UCSD-AML1 (cell line): ENCODE measurements around the gene CMPK2.

Experiments
- DNase-seq: peaks from one replicate; lab custom pipeline; 2025; ENCODE audit not compliant: unreplicated experiment; lab: John Stamatoyannopoulos, UW

CMPK2 gene

GRCh38 chr2:6812857-6813530 lies 52.7 kb downstream of the CMPK2 start:
- DNase-seq: no peak

DNA sequence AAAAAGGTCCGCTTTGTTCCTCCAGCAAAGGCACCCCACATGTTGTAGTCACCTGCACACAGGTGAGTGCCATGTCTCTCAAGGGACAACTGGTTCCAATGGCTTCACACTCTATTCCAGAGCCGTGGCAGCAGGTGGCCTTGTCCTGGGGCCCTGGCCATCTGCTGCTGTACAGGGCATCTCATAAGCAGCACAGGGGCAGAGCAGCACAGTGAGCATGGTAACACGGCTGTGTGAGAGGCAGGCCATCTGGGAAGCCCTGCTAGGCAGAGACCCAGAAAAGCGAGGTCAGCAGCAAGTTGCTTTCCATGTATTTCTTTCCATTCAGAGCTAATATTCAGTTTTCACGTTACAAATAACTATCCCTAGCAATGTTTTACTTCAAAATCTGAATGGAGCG lies 54.7 kb downstream of the CMPK2 start:
- no peak for DNase-seq

DNA sequence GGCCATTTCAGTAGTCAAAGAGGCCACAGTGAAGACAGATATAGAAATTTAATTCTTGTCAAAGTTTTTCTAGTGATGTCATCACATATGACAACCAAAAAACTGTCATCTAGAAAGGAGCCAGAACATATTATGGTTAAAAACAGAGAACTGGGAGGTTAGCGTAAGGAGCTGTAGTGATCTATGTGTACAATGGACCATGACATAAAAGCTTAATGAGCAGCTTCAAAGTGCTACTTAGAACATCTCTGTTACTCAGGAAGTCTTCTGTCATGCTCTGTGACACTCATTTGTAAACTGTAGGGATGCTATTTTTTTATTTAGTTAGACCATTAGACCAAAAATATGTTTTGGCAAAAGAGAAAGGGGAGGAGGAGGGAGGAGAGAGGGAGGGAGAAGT lies 57.3 kb downstream of the CMPK2 start:
- DNase-seq: no peak

DNA sequence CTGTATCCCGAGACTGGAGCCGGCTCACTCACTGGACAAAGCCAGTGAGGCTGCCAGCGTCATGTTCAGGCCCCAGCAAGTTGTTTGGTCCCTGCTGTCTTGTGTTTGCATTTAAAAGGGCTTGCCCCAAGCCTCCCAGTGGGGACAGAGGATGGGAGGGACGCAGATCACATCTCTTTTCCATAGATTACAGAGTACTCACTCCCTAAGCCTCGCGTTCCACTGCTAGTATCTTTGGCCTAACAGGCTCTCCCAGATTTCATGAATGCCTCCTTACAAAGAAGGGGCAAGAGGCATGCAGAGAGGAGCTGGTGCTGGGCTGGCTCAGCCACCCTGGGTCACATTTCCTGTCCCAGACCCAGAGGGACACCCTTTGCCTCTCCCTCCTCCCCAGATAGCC lies 59.1 kb downstream of the CMPK2 start:
- DNase-seq: no peak

DNA sequence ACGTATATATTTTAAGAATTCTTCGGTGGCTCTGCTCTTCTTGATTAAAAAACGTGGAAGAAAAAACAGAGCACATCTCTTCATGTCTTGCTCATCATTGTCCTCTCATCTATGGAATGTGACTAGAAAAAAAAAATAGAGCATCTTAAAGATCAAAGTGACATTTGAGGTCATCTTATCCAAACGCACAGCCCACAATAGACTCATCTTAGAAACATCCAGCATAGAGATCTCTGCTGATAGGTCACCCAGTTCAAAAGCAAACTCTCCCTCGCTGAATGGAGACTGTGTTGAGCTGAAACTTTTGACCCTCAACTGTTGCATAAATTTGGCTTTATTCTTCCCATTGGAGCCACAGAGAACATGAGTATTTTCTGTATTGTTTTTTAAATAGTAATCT lies 65.2 kb downstream of the CMPK2 start:
- no peak for DNase-seq
